HG02973 (cell line): ENCODE measurements around the gene HOXA11.

Experiments
- ATAC-seq: cut with Tn5 transposase; IDR thresholded peaks from one replicate; pipeline ENCODE4 v1.9.1; 2021; ENCODE audit warnings: moderate library complexity; ENCODE audit not compliant: unreplicated experiment

The HOXA11 gene

GRCh38 chr7:27148756-27149641, 36.0 kb downstream of the HOXA11 start:
- no peak for ATAC-seq

- ATAC-seq: no peak
Measured at GRCh38 chr7:27148031-27148755, 36.8 kb downstream of the HOXA11 start.

GRCh38 chr7:27147199-27148030, 37.6 kb downstream of the HOXA11 start, which contains the start of gene HOXA6:
Gene HOXA6, minus strand, starts transcription at chr7:27147774. Its CDS starts 25 bp downstream, at chr7:27147749.
- no peak for ATAC-seq

- no peak for ATAC-seq
Measured at GRCh38 chr7:27146491-27147198, 38.4 kb downstream of the HOXA11 start.

DNA sequence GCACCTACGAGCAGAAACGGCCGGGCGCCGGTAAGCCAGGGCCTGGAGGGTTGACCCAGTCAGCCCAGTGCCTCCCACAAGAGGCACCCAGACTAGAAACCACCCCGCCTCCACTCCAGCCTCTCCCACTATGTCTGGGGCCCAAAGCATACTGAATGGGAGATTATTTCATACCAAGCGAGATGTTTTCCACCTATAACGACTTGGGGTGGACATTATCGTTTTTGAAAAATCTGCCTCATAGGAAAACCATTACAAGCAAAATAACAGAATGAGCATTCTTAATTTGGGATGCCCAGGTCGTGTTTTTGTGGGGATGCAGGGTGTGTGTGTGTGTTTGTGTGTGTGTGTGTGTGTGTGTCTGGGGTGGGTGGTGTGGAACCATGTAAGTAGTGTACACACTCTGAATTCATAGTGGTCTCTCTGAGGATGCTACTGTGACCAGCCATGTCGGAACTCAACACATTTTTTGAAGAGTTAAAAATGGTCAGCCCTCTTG, 39.1 kb downstream of the HOXA11 start:
- ATAC-seq: no peak

- ATAC-seq: no peak
Measured at GRCh38 chr7:27145165-27145913, 39.7 kb downstream of the HOXA11 start.

GRCh38 chr7:27144781-27145164, 40.3 kb downstream of the HOXA11 start:
- ATAC-seq: no peak

GRCh38 chr7:27143950-27144780, 40.9 kb downstream of the HOXA11 start:
- no peak for ATAC-seq

GRCh38 chr7:27143023-27143949, 41.7 kb downstream of the HOXA11 start, which contains the start of gene HOXA5:
Gene HOXA5, minus strand, starts transcription at chr7:27143681. Its CDS starts 74 bp downstream, at chr7:27143607.
- ATAC-seq: no peak

DNA sequence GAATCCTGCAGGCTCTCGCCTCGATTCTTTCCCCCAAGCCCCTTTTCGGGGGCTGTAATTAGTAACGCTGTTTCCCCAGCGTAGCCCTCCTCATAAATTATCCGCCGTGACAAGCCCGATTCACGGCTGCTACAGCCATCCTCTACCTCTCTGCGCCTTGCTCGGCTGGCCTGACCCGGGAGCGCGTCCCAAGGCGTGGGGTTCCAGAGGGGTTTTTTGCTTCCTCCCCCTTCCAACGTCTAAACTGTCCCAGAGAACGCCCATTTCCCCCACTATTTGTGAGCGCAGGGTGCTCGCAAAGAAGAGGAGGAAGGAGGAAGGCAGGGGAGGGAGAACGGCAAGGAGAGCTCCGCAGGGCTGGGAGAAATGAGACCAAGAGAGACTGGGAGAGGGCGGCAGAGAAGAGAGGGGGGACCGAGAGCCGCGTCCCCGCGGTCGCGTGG, 42.4 kb downstream of the HOXA11 start:
- ATAC-seq: no peak

- no peak for ATAC-seq
Measured at GRCh38 chr7:27141923-27142579, 43.0 kb downstream of the HOXA11 start.

DNA sequence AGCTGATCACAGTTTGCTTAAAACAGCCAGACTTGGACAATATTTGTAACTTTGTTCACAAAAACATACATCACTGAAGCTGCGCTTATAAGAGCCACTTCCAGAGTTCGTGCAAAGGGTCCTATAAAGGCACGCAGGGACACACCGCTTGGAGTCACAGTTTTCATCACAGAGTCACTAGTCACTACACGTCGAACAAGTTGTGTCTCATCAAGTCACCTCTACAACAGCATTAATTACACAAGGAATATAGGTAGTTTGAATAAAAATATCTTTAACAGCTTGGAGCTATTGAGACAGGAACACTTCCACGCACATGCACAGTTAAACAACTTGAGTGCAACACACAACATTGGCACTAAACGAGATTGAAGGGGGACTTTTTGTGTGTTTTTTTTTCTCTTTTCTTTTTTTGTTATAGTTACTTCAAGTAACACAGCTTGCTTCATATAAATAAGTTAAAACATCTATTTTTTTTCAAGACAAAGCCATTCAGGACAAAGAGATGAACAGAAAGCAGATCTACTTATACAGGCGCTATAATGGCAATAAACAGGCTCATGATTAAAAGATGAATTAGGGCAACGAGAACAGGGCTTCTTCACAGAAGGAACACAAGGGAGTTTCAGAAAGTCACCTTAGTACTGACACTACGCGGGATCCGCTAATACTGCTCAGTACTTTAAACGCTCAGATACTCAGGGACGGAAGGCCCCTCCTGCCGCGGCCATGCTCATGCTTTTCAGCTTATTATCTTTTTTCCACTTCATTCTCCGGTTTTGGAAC, 43.7 kb downstream of the HOXA11 start:
- no peak for ATAC-seq

DNA sequence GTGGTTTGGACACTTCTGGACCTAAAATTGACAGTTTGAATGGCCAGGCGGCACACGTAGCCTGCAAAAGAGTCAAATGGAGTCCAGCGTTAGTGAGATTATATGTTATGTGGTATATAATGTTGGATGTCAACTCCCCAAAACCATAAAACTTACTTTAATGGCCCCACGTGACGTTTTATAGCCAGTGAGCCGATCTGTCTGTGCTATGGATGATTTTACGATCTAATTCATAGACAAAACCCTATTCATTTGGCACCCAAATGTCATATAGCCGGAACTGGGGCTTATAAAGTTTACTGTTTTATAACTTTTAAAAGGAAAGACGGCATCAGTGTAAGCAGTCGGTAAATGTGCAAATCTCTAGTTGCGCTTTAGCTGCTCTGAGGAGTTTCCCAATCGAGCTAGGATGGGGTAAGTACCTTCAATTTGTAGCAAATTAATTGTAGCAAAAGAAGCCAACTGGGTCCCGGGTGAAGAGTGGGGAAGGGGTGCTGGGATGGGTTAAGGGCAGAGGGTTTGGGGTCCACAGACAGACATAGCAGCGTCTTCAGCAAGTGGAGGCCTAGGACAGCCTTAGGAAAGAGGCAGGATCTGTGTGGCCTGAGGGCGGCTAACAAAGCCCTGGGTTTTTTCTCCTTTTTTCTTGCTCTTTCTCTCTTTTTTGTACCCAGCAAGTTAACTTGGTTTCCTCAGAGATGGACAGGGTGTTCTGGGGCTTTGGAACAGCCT, 44.7 kb downstream of the HOXA11 start:
- no peak for ATAC-seq

DNA sequence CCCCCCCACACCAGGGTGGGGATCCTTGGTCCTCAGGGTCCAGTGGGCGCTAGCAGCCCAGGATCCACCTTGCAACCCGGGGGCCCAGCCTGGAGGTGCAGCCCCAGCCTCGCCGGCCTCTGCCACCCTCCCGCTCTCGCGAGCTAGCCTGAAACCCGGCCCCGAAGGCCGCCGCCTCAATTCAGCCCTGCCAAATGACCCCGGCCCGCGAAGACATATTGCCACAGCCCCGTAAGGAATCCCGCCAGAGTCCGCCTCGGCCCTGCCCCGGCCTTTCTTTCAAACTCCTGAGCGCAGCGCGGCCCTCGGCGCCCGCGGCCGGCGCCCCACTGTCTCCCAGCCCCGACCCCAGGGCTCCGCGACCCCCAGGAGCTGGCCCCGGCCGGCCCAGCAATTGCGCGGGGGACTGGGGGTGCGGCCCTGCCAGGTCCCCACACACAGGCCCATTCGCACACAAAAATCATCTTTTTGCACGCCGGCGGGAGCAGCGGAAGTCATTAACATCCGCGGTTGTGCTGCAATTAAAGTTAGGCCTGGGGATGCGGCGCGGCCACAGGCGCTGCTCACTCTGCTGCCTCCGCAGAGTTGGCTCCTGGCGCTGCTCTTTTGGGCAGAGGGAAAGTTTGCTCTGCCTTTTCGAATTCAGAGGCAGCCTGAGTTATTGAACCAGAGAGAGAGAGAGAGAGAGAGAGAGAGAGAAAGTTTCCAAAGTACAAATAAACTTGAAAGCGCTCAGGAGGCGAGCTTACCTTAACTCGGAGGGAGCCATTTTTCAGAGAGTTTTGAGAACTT, 45.5 kb downstream of the HOXA11 start:
- no peak for ATAC-seq

GRCh38 chr7:27138985-27139333, 46.1 kb downstream of the HOXA11 start:
- ATAC-seq: no peak
